A673 (cell line): Measurements from ENCODE around the gene ACTL10. TPM values are rescaled to one million over a fixed set of nuclear protein-coding genes. Genes with fewer than 3 reads are reported as not detected.

Experiments used
- BruUV-seq: library from RNA; stranded (reverse); fragments of 400-500 nt; replicated peaks from 2 replicates; lab custom pipeline; 2021; lab: Mats Ljungman, UMichigan
- CTCF ChIA-PET: fragments of 300-600 bp; sonication (Branson Sonifier 250); formaldehyde crosslinking; loops from one replicate; lab custom pipeline; 2022; ENCODE audit warnings: antibody characterized with exemption; lab: Charles Lee
- POLR2A ChIA-PET: fragments of 300-600 bp; sonication (Branson Sonifier 250); formaldehyde crosslinking; loops from one replicate; lab custom pipeline; 2022; ENCODE audit warnings: antibody characterized with exemption; ENCODE audit not compliant: low non-redundant PET; lab: Charles Lee
- DNase-seq: peaks from one replicate; pipeline ENCODE4 v3.0.0-alpha.2; 2015; ENCODE audit warnings: low spot score
- H3K27ac ChIP-seq: fragments of 200-600 bp; sonication (generic); 2 replicates; pipeline ENCODE4 v1.5.1; 2016; ENCODE audit warnings: mixed run types, low read depth, mild to moderate bottlenecking, mixed read lengths, antibody characterized with exemption, low read length; ENCODE audit not compliant: poor library complexity, severe bottlenecking
- H3K27me3 ChIP-seq: fragments of 200-600 bp; sonication (generic); replicated peaks from 2 replicates; pipeline ENCODE4 v1.6.1; 2017; ENCODE audit warnings: mixed run types, low read depth, mild to moderate bottlenecking, mixed read lengths, antibody characterized with exemption, low read length; ENCODE audit not compliant: insufficient read depth, poor library complexity
- H3K36me3 ChIP-seq: fragments of 200-600 bp; sonication (generic); 2 replicates; pipeline ENCODE4 v1.6.1; 2016; ENCODE audit warnings: mixed run types, mild to moderate bottlenecking, mixed read lengths, antibody characterized with exemption, low read length; ENCODE audit not compliant: insufficient read depth, poor library complexity, severe bottlenecking
- H3K4me1 ChIP-seq: fragments of 200-600 bp; sonication (generic); 2 replicates; pipeline ENCODE4 v1.6.1; 2017; ENCODE audit warnings: mixed run types, mild to moderate bottlenecking, mixed read lengths, antibody characterized with exemption, low read length; ENCODE audit not compliant: insufficient read depth, poor library complexity, severe bottlenecking
- H3K4me3 ChIP-seq: fragments of 200-600 bp; sonication (generic); 2 replicates; pipeline ENCODE4 v1.5.1; 2016; ENCODE audit warnings: low read depth, mixed run types, mild to moderate bottlenecking, mixed read lengths, low read length; ENCODE audit not compliant: poor library complexity, severe bottlenecking
- H3K9me3 ChIP-seq: fragments of 200-600 bp; sonication (generic); 2 replicates; pipeline ENCODE4 v1.6.1; 2016; ENCODE audit warnings: mixed run types, low read depth, mild to moderate bottlenecking, mixed read lengths, antibody characterized with exemption, low read length; ENCODE audit not compliant: poor library complexity, severe bottlenecking
- CTCF ChIP-seq: fragments of 300-800, 200-600 bp; sonication (generic); conservative IDR thresholded peaks from 2 replicates; pipeline ENCODE4 v1.5.1; 2017; ENCODE audit warnings: low read depth, mild to moderate bottlenecking, antibody characterized with exemption, low read length, moderate library complexity, mixed read lengths
- EZH2 ChIP-seq: fragments of 200-600 bp; sonication (generic); IDR thresholded peaks from 2 replicates; pipeline ENCODE4 v1.6.1; 2017; ENCODE audit warnings: borderline replicate concordance, low read depth, mild to moderate bottlenecking, mixed read lengths, antibody characterized with exemption, low read length; ENCODE audit not compliant: poor library complexity, severe bottlenecking
- intact Hi-C: fragments of 100-400 bp; cut with micrococcal nuclease; formaldehyde crosslinking; loops from one replicate; pipeline ENCODE4 v1.10.0; 2022; ENCODE audit not compliant: unreplicated experiment
- total RNA-seq: library from RNA; stranded (reverse); gene quantifications from 2 replicates; pipeline ENCODE4 v1.2.3, GENCODE V29; 2021

ACTL10 gene
- total RNA-seq, 1 experiment from 2014 or later = 0.47 TPM

DNA sequence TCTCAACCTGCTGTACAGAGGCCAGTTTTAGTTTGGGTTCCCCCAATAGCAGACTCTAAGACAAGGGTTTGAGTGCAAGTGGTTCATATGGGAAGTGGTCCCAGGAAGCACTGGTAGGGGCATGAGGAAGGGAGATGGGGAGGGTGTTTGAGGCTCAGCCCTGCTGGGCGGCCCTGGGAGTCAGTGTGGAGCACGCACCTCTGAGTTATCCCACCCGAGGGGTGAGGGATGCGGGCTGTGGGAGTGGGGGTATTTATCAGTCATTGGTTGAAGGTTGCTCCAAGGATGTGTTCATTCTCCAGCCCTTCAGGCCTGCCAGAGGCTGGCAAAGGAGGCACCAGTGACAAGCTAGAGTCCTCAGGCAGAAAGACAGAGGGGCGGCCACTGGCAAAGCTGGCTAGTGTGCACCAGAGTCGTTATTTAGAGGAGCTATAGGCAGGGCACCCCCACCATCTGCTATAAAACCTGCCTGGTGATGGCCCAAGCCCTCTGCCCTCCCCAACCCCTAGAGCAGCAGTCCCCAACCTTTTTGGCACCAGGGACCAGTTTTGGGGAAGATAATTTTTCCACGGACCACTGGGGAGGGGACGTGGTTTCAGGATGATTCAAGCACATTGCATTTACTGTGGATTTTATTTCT, 36.9 kb downstream of the ACTL10 start:
- ChIA-PET POLR2A (no interaction called here), CTCF (no interaction called here)
- DNase-seq = no peak
- intact Hi-C loops = no loop called here
- Histone ChIP-seq H3K36me3 (no peaks in the 10 kb centered on the region), H3K27me3 (no peaks in the 10 kb centered on the region), H3K27ac (no peak overlapping the region), H3K9me3 (no peaks in the 10 kb centered on the region), H3K4me3 (no peak overlapping the region), H3K4me1 (no peaks in the 10 kb centered on the region)
- BruUV-seq = no TSS peak
- TF ChIP-seq EZH2 = no peak
- TF ChIP-seq CTCF = no peak

DNA sequence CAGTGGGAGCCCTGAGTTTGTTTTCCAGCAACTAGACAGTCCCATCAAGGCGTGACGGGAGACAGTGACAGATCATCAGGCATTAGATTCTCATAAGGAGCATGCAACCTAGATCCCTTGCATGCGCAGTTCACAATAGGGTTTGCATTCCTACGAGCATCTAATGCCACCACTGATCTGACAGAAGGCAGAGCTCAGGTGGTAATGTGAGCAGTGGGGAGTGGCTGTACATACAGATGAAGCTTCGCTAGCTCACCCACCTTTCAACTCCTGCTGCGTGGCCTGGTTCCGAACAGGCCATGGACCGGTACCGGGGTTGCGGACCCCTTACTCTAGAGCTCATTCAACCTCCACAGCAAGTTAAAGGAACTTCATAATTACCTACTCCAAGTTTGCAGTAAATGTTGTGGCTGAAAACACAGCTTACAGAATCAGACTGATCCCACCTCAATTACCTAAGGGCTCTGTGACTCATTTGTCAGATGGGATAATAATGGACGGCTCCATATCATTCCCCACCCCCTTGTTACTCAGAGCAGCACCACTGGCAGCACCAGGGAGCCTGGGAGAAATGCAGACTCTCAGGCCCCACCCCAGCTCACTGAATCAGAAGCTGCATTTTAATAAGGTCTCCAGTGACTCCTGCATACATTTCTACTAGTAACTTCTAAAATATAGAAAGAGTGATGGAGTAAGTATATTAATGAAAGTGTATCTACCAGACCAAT, 37.6 kb downstream of the ACTL10 start:
- intact Hi-C loops = no loop called here
- TF ChIP-seq CTCF (no peak), EZH2 (no peak)
- CTCF ChIA-PET = no interaction called here
- no peaks in the 10 kb centered on the region for H3K27me3 ChIP-seq
- DNase-seq = no peak
- H3K4me1 ChIP-seq = no peaks in the 10 kb centered on the region
- H3K36me3 ChIP-seq = no peaks in the 10 kb centered on the region
- POLR2A ChIA-PET = no interaction called here
- H3K27ac ChIP-seq = no peak overlapping the region
- H3K9me3 ChIP-seq = no peaks in the 10 kb centered on the region
- BruUV-seq = no TSS peak
- no peak overlapping the region for H3K4me3 ChIP-seq

- intact Hi-C loops = no loop called here
- no peaks in the 10 kb centered on the region for H3K4me1 ChIP-seq
- no peaks in the 10 kb centered on the region for H3K36me3 ChIP-seq
- no TSS peak for BruUV-seq
- DNase-seq = no peak
- ChIA-PET POLR2A (no interaction called here), CTCF (no interaction called here)
- H3K9me3 ChIP-seq = no peaks in the 10 kb centered on the region
- no peak overlapping the region for H3K4me3 ChIP-seq
- TF ChIP-seq CTCF (no peak), EZH2 (no peak)
- no peaks in the 10 kb centered on the region for H3K27me3 ChIP-seq
- no peak overlapping the region for H3K27ac ChIP-seq
Measured at GRCh38 chr20:33707668-33708067, 40.9 kb downstream of the ACTL10 start.
